ENCODE measurements around the gene STUM.
"Not testable (repeated sequence)": the region's sequence is repeated elsewhere in the genome, so short reads cannot be mapped to it uniquely, and the experiment has no call there.

Gene STUM, protein sequence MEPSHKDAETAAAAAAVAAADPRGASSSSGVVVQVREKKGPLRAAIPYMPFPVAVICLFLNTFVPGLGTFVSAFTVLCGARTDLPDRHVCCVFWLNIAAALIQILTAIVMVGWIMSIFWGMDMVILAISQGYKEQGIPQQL

DNA sequence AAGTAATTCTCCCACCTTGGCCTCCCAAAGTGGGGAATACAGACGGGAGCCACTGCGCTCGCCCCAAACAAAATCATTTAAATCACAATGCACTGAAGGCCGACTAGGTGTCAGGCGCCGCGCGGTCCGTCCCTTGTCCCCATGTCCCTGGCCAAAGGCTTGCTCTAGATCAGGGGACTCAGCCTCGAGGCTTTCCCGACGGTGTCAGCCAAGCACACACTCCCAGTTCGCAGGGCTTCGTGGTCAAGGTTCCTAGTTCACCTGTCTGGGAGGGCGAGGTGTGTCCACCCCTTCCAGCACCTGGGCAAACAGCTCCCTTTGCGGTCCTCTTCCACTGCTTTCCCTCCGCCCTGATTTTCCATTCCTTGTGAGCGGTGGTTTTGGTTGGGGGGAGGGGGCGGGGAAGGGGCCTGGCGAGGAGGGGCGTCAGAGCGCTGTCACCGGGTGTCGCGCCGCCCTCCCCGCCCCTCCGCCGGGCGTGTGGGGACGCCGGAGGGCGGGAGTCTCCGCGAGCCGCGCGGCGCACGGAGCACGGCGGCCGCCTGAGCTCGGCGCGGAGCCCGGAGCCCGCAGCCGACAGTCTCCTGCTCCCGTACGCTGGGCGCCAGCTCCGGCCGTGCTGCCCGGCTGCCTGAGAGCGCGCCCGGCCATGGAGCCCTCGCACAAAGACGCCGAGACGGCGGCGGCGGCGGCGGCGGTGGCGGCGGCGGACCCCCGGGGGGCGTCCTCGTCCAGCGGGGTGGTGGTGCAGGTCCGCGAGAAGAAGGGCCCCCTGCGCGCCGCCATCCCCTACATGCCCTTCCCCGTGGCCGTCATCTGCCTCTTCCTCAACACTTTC lies at the start of gene STUM:
Gene STUM, plus strand, starts transcription at position 509 of the 838 bp plus-strand sequence. Its CDS starts 141 bp downstream, at position 650.
- DNase-seq (ENCODE audit: low read depth), result peak; percentile 30

DNA sequence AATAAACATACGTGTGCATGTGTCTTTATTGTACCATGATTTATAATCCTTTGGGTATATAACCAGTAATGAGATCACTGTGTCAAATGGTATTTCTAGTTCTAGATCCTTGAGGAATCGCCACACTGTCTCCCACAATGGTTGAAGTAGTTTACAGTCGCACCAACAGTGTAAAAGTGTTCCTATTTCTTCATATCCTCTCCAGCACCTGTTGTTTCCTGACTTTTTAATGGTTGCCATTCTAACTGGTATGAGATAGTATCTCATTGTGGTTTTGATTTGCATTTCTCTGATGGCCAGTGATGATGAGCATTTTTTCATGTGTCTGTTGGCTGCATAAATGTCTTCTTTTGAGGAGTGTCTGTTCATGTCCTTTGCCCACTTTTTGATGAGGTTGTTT lies 48.9 kb upstream of the STUM start:
- DNase-seq (ENCODE audit: low read depth), result not testable (repeated sequence)

- DNase-seq (ENCODE audit: low read depth), result no peak
Observed at GRCh38 chr1:226506021-226506420, 42.5 kb upstream of the STUM start.

- no peak for DNase-seq (ENCODE audit: low read depth)
Observed at GRCh38 chr1:226506921-226507320, 41.6 kb upstream of the STUM start.

GRCh38 chr1:226510453-226510852 lies 38.1 kb upstream of the STUM start:
- no peak for DNase-seq (ENCODE audit: low read depth)

DNA sequence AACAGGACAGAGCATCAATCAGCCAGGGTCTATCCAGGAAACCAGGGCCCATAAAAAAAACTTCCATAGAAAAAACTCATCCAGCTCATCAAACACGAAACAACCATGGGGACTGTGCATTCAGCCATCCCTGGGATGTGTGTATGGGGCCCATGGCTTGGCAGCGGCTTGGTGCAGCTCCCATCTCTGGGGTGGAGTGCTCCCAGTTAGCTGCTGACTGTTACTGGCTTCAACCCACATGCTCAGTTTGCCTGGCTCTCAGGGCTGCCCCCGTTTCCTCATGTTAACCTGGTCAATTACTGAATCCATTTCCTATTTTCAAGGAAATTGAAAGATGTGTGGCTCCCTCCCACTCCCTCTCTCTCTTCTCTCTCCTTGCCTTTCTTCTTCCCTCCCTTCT lies 37.3 kb upstream of the STUM start:
- no peak for DNase-seq (ENCODE audit: low read depth)

- no peak for DNase-seq (ENCODE audit: low read depth)
Observed at GRCh38 chr1:226512076-226512728, 36.4 kb upstream of the STUM start.

DNA sequence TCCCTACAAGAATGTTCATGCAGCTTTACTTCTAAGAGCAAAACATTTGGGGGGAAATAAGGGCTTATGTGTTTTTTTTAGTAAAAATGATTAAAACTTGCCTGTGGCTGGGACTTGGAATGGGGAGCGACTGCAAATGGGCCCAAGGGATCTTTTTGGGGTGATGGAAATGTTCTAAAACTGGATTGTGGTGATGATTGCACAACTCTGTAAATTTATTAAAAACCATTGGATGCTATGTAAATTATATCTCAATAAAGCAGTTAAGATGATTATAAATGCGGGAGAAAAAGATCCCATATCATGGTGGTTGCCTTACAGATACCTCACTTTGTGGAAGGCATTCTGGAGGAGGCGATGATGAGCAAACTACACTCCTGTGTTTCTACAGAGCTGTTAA lies 30.2 kb upstream of the STUM start:
- DNase-seq (ENCODE audit: low read depth), result no peak

GRCh38 chr1:226519135-226519534 lies 29.4 kb upstream of the STUM start:
- DNase-seq (ENCODE audit: low read depth), result no peak

DNA sequence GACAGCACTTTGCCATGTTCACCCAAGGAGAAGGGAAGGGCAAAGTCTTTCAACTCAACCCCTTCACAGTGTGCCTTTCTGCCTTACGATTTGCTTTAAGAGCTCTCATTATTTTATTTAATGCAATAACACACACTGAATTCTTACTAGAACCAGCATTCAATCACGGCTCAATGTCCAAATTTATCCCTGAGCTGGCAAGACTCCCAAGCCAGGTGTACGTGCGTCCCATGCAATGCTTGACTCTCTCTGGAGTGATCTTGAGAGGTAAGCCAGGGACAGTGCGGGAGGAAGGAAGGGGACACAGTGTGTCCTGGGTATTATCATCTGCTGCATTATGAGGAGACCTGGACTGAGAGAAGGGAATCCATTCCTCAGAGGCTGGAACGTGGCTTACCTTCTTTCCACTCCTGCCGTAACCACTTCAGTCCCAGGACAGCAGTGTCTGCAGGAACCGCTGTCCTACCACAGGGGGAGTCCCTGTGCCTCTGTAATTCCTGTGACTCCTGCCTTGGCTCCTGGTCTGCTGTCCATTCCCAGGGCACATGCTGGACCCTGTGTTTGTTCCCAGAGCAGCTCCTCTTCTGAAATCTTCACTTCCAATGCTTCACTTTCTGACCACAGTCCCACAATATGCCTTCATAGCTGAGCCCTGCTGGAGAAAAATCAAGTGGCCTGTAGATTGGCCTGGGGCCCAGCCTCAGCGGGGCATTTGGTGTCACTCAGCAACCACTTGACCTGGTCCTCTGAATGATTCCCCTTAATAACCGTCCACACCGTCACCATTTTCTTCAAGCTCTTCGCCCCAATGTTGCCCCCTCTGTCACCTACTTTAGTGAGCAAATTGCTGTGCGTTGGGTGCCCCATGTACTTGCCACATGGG lies 28.6 kb upstream of the STUM start:
- DNase-seq (ENCODE audit: low read depth), result no peak

GRCh38 chr1:226520640-226521355 lies 27.8 kb upstream of the STUM start:
- DNase-seq (ENCODE audit: low read depth), result no peak

DNA sequence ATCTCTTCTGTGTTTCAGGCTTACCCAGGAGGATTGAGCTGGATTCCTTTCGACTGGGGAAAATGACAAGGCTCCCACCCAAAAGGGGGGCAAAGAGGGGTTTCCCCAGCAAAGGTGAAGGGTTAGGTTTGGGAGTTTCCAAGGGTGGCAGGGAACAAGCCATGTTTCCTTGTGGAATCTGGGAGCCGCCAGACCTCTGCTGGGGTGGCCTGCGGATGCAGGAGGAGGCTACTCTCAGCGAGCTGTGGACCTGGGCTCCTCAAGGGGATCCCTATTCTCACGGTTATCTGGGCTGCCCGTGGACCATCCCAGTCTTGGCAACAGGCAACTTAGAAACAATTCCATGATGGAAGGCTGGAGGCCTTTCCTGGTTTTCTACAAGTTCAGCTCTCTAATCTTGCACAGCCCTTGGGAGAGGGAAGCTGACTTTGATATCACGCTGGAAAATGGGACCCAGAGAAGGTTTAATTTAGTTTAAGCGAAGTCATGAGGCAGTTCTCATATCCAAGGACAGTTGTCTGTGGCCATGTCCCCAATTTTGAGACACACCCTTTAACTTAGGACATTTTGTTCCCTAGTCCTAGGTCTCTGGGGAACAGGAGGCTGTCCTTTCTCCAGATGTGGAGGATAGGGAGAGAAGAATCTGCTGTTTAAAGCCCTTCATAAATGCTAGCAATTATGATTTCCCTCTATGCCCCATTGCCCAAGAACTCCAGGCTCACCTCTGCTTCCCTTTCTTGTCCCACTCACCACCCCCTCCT lies 24.7 kb upstream of the STUM start:
- DNase-seq (ENCODE audit: low read depth), result no peak

- DNase-seq (ENCODE audit: low read depth), result no peak
Observed at GRCh38 chr1:226524547-226524946, 24.0 kb upstream of the STUM start.

DNA sequence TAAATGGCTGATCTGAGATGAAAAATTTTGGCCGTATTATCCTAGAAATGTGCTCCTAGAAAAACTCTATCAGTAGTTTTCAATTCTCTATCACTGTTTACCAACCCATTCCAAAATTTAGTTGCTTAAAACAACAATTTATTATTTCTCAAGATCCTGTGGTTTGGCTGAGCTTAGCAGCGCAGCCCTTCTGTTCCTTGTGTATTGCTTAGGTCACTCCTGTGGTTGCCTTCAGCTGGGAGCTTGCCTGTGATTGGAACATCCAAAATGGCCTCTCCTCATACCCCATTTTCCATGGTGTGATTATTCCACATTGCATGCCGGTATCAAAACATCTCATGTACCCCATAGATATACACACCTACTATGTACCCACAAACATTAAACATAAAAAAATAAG lies 22.8 kb upstream of the STUM start:
- DNase-seq (ENCODE audit: low read depth), result no peak

DNA sequence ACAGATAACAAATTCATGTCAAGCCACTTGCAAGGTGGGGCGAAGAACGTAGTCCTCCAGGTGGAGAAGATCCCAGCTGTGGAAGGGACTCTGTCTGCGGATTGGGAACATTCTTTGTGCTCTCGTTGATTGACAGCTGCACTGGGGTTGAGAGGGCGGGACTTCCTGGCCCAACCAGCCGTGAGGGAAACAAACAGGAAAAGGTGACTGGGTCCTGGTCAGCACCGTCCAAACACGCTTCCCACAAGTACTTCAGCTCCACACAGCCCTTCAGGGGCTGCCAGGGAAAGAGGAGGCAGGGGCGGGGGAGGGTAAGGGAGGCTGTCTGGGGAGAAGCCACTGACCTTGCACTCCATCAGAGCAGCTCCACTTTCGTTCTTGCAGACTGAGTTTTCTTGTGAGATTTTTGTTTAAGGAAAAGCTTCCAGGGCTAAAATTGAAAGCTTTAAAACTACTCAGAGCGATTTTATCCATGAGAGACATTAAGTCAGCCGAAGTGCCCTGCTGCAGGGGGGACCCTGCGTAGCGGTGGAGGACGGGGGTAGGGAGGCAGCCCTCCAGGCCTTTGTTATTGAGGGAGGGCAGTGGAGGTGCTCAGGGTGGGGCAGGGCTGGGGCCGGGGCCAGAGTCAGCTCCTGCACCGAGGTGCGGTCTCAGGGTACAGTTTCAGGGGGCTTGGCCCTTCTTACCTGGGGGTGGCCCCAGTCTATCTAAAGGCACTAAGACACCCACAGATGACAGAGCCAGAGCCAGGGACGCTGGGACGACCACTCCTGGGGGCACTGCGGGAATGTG lies 21.6 kb upstream of the STUM start:
- DNase-seq (ENCODE audit: low read depth), result peak; percentile 54

GRCh38 chr1:226529891-226530290 lies 18.7 kb upstream of the STUM start:
- DNase-seq (ENCODE audit: low read depth), result no peak

- DNase-seq (ENCODE audit: low read depth), result no peak
Observed at GRCh38 chr1:226530591-226530990, 18.0 kb upstream of the STUM start.

GRCh38 chr1:226531360-226532093 lies 17.0 kb upstream of the STUM start:
- DNase-seq (ENCODE audit: low read depth), result no peak

GRCh38 chr1:226532553-226532952 lies 16.0 kb upstream of the STUM start:
- DNase-seq (ENCODE audit: low read depth), result no peak
